GM19193 (cell line): ENCODE measurements around the gene OTUD1.

Experiments
- POLR2A ChIP-seq: IDR thresholded peaks from 4 replicates; pipeline ENCODE4 v1.6.1; 2011; ENCODE audit not compliant: insufficient read depth, insufficient read length; ENCODE audit errors: extremely low read depth

The OTUD1 gene

DNA sequence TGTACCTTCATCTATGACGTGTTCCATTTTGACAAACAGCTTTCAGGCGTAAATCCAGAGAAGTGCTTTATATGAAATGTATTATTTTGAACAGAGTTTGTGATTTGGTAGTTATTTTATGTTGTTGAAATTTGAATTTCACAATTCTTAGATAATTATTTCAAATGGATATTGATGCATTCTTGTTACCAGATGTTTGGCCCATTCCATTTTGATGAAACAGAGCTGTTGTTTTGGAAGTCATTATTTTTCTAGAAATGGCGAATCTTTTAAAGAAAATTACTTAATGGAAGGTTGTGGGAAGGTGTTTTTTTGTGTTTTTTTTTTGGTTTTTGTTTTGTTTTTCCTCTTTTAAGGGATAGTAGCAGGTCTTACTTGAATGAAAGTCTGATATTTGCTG, 2.4 kb downstream of the OTUD1 start:
- no peak for TF ChIP-seq POLR2A

DNA sequence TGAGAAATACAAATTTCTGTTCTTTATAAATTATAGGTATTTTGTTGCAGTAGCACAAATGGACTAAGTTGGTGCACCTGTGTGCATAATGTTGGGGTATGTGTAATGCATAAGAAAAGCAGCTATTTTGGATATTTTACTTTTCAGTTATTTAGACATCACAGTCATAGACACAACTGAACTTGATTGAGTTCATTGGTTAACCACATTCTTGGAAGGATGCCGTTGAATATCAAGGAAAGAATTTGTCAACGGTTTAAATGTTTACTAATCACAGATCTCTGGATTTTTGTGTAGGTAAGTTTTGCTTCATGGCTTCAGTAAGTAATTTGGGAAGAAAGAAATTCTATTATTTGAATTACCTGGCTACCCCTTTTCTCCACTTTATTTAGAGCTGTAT, 4.1 kb downstream of the OTUD1 start:
- no peak for TF ChIP-seq POLR2A

- no peak for TF ChIP-seq POLR2A
Measured at GRCh38 chr10:23445591-23445990, 6.7 kb downstream of the OTUD1 start.

GRCh38 chr10:23448323-23448722, 9.4 kb downstream of the OTUD1 start:
- TF ChIP-seq POLR2A, result no peak

- TF ChIP-seq POLR2A, result no peak
Measured at GRCh38 chr10:23448802-23449570, 10.1 kb downstream of the OTUD1 start.

DNA sequence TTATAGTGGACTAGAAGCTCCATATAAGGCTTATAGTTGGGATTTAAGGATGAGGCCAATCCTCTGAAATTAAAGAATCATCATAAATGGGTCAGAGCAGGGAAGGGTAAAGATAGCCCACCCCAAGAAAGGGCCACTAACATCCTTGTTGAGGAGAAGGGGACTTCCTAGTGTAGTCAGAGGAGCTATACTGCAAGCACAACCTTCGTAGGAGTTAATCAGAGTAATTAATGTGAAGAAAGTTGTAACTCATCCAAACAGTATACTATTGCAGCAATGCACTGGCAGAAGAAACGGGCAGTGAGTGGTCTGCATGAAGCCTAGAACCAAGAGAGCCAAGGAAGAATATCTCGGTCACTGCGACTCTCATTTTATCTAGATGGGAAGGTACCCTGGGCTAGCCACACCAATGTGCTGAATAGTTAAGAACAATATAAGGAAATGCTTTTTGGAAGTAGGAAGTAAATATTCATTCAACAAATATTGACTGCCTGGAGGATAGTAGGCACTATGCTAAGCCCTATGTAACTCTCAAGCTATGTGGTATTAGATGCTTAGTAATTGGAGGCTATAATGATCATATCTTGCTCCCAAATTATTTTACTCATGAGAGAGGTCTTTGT, 13.3 kb downstream of the OTUD1 start:
- TF ChIP-seq POLR2A, result no peak

GRCh38 chr10:23453465-23453864, 14.6 kb downstream of the OTUD1 start:
- TF ChIP-seq POLR2A, result no peak

DNA sequence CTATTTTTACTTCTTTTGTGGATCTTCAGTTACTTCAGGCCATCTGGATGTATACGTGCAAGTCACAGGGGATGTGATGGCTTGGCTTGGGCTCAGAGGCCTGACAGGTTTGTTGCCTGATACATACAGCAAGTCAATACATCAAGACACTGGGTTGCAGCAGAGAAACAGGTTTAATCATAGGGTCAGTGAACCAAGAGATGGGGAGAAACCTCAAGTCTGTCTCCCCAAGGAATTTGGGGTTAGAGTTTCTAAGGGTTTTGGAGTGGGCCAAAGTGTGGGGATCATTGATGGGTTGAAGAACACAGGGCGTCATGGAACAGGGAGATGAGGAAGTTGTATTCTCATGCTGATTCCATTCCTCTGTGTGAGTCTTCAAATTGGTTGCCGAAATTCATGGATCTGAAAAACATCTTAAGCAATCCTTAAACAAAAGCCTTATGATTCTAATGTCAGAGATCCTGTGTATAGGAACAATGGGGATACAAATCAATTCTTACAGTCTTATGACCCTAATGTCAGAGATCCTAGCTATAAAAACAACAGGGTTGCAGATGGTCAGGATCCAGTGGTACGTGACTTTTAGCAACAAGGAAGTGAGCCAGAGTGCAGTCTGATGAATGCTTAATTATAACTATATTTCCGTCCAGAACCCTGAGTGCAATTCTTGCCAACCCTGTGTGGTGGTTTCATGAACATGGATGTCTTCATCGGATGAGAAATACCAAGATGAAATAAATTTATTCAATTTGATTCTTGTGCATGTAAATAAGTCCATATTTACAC, 18.9 kb downstream of the OTUD1 start:
- TF ChIP-seq POLR2A, result no peak

DNA sequence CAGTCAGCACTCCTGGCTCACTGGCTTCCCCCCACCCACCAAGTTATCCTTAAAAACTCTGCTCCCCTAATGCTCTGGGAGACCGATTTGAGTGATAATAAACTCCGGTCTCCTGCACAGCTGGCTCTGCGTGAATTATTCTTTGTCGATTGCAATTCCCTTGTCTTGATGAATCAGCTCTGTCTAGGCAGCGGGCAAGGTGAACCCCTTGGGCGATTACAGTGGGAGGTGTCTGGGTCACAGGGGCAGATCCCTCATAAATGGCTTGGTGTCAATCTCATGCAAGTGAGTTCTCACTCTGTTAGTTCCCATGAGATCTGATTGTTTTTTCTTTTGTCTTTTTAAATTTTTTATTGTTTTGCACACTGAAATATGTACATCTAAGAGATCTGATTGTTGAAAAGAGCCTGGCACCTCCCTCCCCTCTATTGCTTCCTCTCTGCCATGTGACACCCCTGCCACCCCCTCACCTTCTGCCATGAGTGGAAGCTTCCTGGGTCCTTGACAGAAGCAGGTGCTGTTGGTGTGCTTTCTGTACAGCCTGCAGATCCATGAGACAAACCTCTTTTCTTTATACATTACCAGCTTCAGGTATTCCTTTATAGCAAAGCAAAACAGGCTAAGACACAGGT, 20.5 kb downstream of the OTUD1 start:
- TF ChIP-seq POLR2A, result no peak

DNA sequence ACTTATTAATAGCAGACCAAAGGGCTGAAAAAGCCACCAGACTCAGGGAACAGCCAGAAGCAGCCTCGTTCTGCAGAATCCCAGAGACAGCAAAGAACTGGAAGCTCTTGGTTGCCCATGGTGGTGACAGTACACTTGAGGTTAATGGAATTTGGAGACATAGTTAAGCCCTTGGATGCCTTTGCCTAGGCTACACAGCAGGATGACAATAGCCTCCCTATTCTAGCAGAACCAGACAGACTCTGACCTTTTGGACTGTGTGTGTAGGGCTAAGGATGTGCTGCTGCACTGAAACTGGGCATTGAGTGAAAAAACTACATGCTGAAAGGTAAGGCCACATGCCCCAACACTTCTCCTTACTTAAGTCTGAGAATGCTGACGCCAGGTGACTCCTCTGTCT, 22.7 kb downstream of the OTUD1 start:
- TF ChIP-seq POLR2A, result no peak

DNA sequence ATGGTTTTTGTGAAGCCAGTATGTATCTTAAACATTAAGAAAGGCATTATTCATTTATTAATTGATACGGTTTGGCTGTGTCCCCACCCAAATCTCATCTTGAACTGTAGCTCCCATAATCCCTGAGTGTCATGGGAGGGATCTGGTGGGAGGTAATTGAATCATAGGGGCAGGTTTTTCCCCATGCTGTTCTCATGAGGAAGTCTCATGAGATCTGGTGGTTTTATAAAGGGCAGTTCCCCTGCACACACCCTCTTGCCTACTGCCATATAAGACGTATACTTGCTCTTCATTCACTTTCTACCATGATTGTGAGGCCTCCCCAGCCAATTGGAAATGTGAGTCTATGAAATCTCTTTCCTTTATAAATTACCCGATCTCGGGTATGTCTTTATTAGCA, 28.1 kb downstream of the OTUD1 start:
- no peak for TF ChIP-seq POLR2A

DNA sequence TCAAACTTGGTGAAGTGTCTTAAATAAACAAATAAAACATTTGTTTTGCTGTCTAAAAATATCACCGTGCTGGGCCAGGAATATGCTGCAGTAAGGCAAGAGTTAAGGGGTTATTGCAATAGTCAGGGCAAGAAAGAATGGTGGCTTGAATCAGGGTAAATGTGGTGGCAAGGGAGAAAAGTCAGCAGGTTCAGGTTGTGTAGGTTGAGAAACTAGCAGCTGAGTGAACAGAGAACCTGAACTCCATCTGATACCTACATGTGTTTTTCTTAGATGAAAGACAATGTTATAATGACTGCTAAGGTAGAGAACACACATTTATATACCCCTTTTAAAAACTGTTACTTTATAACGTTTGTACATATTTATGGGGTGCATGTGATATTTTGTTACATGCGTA, 28.7 kb downstream of the OTUD1 start:
- no peak for TF ChIP-seq POLR2A

DNA sequence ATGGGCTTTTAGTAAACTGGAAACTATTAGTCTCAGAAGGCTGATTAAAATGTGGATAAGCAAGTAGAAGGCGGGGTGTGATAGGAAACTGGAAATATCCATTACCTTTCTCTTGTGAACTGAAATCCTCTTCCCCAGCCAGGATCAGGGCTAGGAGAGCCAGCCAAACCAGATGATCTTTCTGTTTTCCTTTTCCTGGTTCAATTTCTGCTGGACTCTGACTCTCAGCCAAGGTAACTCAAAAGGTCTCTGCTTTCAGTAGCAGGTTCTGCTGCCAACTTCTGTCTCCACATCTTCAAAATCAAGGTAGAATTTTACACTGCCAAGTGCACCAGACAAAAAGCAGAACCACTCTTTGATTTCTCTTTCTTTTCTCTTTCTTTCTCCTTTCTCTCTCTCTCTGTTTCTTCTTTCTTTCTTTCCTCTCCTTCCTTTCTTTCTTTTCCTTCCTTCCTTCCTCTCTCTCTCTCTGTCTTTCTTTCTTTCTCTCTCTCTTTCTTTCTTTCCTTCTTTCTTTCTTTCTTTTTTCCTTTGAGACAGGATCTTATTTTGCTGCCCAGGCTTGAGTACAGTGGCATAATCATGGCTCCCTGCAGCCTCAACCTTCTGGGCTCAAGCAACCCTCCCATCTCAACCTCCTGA, 30.8 kb downstream of the OTUD1 start:
- no peak for TF ChIP-seq POLR2A

GRCh38 chr10:23472181-23472580, 33.3 kb downstream of the OTUD1 start:
- no peak for TF ChIP-seq POLR2A

- TF ChIP-seq POLR2A, result no peak
Measured at GRCh38 chr10:23474081-23474480, 35.2 kb downstream of the OTUD1 start.
